ENCODE results near the gene LHFPL6. TPM values are rescaled to one million over a fixed set of nuclear protein-coding genes. Genes with fewer than 3 reads are reported as not detected.

The LHFPL6 gene
- total RNA-seq, 4 donors from 2014 or later: 12.8 to 27.3 (median 22.5) TPM

DNA sequence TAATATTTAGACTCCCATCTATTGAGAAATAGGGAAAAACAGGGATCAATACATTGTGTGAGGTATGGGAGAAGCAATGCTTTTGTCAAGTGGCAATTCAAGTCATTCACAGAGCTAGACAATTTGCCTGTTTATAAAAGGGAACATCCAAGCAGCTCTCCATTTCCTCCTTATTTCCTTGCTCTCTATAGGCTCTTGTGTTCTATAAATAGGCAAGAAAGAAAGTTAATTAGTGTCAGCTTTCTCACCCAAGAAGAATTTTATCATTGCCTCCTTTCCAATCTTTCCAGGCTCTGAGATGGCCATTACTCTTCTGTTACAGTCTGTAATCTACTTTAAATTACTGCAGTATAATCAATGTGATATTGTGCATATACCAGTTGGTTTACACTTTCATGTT lies 199.9 kb downstream of the LHFPL6 start:
- TF ChIP-seq POLR2A (IDR thresholded peaks at IDR 0.05): no peak
- TF ChIP-seq, protein P1, sequence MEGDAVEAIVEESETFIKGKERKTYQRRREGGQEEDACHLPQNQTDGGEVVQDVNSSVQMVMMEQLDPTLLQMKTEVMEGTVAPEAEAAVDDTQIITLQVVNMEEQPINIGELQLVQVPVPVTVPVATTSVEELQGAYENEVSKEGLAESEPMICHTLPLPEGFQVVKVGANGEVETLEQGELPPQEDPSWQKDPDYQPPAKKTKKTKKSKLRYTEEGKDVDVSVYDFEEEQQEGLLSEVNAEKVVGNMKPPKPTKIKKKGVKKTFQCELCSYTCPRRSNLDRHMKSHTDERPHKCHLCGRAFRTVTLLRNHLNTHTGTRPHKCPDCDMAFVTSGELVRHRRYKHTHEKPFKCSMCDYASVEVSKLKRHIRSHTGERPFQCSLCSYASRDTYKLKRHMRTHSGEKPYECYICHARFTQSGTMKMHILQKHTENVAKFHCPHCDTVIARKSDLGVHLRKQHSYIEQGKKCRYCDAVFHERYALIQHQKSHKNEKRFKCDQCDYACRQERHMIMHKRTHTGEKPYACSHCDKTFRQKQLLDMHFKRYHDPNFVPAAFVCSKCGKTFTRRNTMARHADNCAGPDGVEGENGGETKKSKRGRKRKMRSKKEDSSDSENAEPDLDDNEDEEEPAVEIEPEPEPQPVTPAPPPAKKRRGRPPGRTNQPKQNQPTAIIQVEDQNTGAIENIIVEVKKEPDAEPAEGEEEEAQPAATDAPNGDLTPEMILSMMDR (IDR thresholded peaks at IDR 0.05): no peak
- DNase-seq (ENCODE audit: low spot score in 2 of 2): no peak
- no peak overlapping the region for H3K4me3 ChIP-seq (ENCODE audit: low read depth, poor library complexity, severe bottlenecking)
- intact Hi-C loops (cut with DNase I; ENCODE audit: low total_unique reads): no loop called here

DNA sequence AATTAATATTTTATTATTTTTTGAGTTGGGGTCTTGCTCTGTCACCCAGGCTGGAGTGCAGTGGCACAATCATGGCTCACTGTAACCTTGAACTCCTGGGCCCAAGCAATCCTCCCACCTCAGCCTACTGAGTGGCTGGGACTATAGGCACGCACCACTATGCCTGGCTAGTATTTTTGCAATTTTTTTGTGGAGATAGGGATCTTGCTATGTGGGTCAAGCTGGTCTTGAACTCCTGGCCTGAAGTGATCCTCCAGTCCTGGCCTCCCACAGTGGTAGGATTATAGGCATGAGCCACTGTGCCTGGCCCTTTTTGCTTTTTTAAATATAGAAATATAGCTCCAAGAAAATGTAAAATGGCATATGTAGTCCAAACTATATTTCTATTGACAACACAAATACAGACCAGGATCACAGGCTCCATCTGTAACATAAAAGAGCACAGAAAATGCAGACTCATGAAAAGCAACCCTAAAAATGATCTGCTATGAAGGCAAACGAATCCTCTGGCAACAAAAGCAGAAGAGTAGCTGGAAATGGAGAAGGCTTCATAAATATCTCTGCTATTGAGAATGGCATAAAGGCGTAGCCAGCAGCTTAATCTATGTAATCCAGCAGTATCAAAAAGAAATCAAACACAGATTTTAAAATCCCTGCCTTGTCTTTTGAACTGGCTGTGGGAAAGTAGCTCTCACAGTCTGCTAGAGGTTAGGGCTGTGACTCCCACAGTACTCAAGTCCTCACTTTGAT lies 200.6 kb downstream of the LHFPL6 start:
- TF ChIP-seq POLR2A (IDR thresholded peaks at IDR 0.05): no peak
- TF ChIP-seq, protein P1 (IDR thresholded peaks at IDR 0.05): no peak
- intact Hi-C loops (cut with DNase I; ENCODE audit: low total_unique reads): no loop called here
- WGBS, 2 donors: 78 to 80% methylated on average over 3 of the region's 3 CpGs
- no peak overlapping the region for H3K4me3 ChIP-seq (ENCODE audit: low read depth, poor library complexity, severe bottlenecking)
- no peak for DNase-seq (ENCODE audit: low spot score in 2 of 2)

DNA sequence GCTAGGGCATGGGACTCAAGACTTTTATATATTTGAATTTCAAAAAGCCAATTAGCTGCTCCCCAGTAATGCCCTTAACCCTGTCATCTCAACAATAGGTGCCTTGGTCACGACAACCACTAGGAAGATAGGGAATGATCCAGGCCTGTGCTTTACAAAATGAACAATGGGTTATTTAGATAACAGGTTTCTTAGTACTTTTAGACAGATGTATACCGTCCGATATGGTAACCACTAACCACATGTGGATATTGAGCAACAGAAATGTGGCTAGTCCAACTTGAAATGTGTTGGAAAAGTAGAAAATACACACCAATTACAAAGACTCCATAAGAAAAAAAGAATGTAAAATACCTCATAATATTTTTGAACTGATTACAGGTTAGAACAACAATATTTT lies 201.2 kb downstream of the LHFPL6 start:
- WGBS, 2 donors: 82 to 90% methylated on average over 3 of the region's 3 CpGs

DNA sequence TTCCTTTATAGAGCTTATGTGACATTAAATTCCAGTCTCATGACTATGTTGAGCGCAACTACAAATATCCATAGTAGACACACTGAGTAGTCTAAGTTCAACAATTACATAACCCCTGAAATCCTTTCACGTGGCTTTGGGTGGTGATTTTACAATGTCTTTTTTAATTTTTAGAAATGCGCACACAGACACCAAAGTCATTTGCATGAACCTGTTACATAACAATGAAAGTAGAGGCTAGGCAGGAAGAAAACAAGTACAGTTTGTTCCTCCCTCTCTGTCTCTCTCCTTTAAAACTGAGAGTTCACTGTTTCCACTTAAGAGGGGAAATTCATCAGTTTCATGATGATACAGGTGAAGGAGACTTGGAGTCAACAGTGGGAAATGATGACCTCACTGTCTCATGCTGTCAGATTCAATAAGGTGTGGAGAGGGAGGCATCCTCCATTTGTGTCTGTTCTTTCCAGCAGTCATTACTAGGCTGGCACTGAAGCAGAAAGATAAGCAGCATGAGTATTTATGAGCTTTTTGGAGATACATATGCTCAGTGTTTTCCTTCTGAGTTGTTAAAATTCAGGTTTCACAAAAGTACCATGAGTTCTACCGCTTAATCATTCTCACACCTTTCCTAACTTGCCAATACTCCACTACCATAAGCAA lies 201.8 kb downstream of the LHFPL6 start:
- 85 to 87% methylated on average over 4 of the region's 4 CpGs for WGBS, 2 donors
- TF ChIP-seq POLR2A (IDR thresholded peaks at IDR 0.05): no peak
- TF ChIP-seq, protein P1 (IDR thresholded peaks at IDR 0.05): no peak
- no peak overlapping the region for H3K4me3 ChIP-seq (ENCODE audit: low read depth, poor library complexity, severe bottlenecking)
- intact Hi-C loops (cut with DNase I; ENCODE audit: low total_unique reads): no loop called here
- DNase-seq (ENCODE audit: low spot score in 2 of 2): no peak

More for the DNA sequence above, 201.2 kb downstream of the LHFPL6 start:
- intact Hi-C loops (cut with DNase I; ENCODE audit: low total_unique reads): no loop called here
- TF ChIP-seq POLR2A (IDR thresholded peaks at IDR 0.05): no peak
- TF ChIP-seq, protein P1 (IDR thresholded peaks at IDR 0.05): no peak
- DNase-seq (ENCODE audit: low spot score in 2 of 2): no peak
- no peak overlapping the region for H3K4me3 ChIP-seq (ENCODE audit: low read depth, poor library complexity, severe bottlenecking)

DNA sequence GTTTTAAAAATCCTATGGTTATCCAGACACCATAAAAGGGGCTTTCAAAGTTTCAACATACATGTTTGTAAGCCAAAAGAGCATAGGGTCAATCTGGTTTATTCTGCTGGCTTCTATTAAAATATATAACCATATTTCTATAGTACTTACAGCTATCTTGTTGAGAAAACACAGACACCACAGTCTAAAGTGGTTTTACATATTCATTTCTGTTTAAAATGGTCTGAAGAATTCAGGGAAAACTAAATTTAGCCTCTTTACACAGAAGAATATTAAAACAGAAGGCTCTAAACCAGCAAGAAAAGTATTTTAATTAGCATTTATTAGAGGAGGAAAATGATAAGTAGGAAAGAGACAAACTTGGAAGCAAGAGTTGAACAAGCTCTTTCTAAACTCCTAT lies 203.9 kb downstream of the LHFPL6 start:
- intact Hi-C loops (cut with DNase I; ENCODE audit: low total_unique reads): no loop called here
- no peak overlapping the region for H3K4me3 ChIP-seq (ENCODE audit: low read depth, poor library complexity, severe bottlenecking)
- no peak for TF ChIP-seq POLR2A (IDR thresholded peaks at IDR 0.05)
- TF ChIP-seq, protein P1 (IDR thresholded peaks at IDR 0.05): no peak
- no peak for DNase-seq (ENCODE audit: low spot score in 2 of 2)
